ENCODE data around the gene ARL4A. TPM values are rescaled to one million over a fixed set of nuclear protein-coding genes. Genes with fewer than 3 reads are reported as not detected.
A peak's percentile ranks its signal among the peaks of the same experiment; 100 is the strongest.

The ARL4A gene
- total and polyA plus RNA-seq, 2 of the 8 experiments (the other 6 are each of a cell fraction or from before 2014, with no cell fraction given), result 14.5 to 29.2 TPM

DNA sequence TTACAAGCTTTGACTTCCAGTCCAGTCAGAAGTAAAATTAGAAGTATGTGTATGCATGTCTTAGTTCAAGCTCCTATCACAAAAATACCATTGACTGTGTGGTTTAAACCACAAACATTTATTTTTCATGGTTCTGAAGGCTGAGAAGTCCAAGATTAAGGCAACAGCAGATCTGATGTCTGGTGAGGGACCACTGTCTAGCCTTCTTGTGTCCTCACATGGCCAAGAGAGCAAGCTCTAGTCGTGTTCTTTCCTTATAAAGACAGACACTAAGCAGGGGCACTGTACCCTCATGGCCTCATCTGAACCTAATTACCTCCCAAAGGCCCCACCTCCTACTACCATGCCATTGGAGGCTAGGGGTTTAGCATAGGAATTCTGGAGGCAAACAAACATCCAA lies 41.3 kb upstream of the ARL4A start:
- Histone ChIP-seq H3K27ac (ENCODE audit: low read depth, low read length) (no peak overlapping the region), H2BK12ac (ENCODE audit: low read depth, low read length) (no peak overlapping the region), H3K23me2 (ENCODE audit: low read depth, low read length) (no peaks in the 10 kb centered on the region), H3K18ac (ENCODE audit: extremely low read depth, low read length) (no peak overlapping the region), H2AFZ (ENCODE audit: low read length) (peak overlapping the region; percentile 93), H4K8ac (ENCODE audit: extremely low read depth, insufficient read depth, low read length) (no peak overlapping the region), H2BK15ac (ENCODE audit: low read length) (no peak overlapping the region), H3K4me1 (replicated peaks in 1 of 4; ENCODE audit: control insufficient read depth in 3 of 4, insufficient read depth in 4 of 4, low read length in 3 of 4) (peaks cover 0 to 8% (median 1%) of the 10 kb centered on the region in 4 experiments; a peak in 4 of 7 replicates), H2BK20ac (ENCODE audit: low read length) (no peak overlapping the region), H3K9ac (replicated peaks in 1 of 4; ENCODE audit: extremely low read depth in 1 of 4, low read depth in 3 of 4, low read length in 3 of 4) (no peak overlapping the region), H3K36me3 (ENCODE audit: control insufficient read depth in 2 of 4, insufficient read depth in 4 of 4, low read length in 3 of 4) (no peaks in the 10 kb centered on the region), H3K4me3 (ENCODE audit: extremely low read depth in 1 of 4, insufficient read depth in 2 of 4, low read depth in 3 of 4, low read length in 4 of 4) (no peak overlapping the region), H3K14ac (ENCODE audit: insufficient read length) (no peak overlapping the region), H2BK5ac (ENCODE audit: low read depth, low read length) (no peak overlapping the region), H3K27me3 (replicated peaks in 1 of 4; ENCODE audit: control insufficient read depth in 3 of 4, extremely low read depth in 1 of 4, insufficient read depth in 3 of 4, low read length in 3 of 4) (no peaks in the 10 kb centered on the region), H4K91ac (replicated peaks; ENCODE audit: insufficient read length, low read length) (no peak overlapping the region), H3K23ac (ENCODE audit: insufficient read length) (no peak overlapping the region), H2AK5ac (ENCODE audit: low read depth, low read length) (no peak overlapping the region), H3K4ac (replicated peaks; ENCODE audit: insufficient read length, low read depth, low read length) (no peak overlapping the region), H3K9me3 (ENCODE audit: insufficient read depth in 2 of 2, low read depth in 1 of 2, low read length in 1 of 2) (no peaks in the 10 kb centered on the region), H3K4me2 (ENCODE audit: insufficient read depth in 1 of 2, low read depth in 2 of 2, low read length in 2 of 2) (no peak overlapping the region), H2BK120ac (replicated peaks; ENCODE audit: low read depth, low read length) (no peak overlapping the region), H3K79me2 (ENCODE audit: control insufficient read depth in 1 of 2, insufficient read depth in 2 of 2, low read length in 2 of 2) (no peaks in the 10 kb centered on the region), H4K20me1 (replicated peaks in 1 of 2; ENCODE audit: control insufficient read depth in 1 of 2, insufficient read depth in 2 of 2, low read length in 2 of 2) (no peaks in the 10 kb centered on the region), H3K56ac (replicated peaks; ENCODE audit: insufficient read length, low read depth, low read length) (no peak overlapping the region), H4K5ac (ENCODE audit: insufficient read length, low read depth, low read length) (no peak overlapping the region), H3K79me1 (ENCODE audit: low read depth, low read length) (no peaks in the 10 kb centered on the region)
- WGBS, 2 experiments (ENCODE audit: extremely low coverage in 1 of 2, insufficient coverage in 1 of 2, insufficient read length in 1 of 2, insufficient replicate concordance in 2 of 2, low coverage in 1 of 2, low lambda C conversion rate in 2 of 2, missing lambda C conversion rate in 1 of 2), result 41% methylated on average over 1 of the region's 1 CpG; no CpG with 5 or more reads in 1 of the 2 experiments
- TF ChIP-seq, protein P1, sequence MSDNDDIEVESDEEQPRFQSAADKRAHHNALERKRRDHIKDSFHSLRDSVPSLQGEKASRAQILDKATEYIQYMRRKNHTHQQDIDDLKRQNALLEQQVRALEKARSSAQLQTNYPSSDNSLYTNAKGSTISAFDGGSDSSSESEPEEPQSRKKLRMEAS (IDR thresholded peaks at IDR 0.05), result peak; percentile 61; the same call in 1 of the 2 replicates
- no peak for TF ChIP-seq JUND (IDR thresholded peaks at IDR 0.05; ENCODE audit: low read length)
- TF ChIP-seq ASH2L (IDR thresholded peaks at IDR 0.05; ENCODE audit: low read length), result no peak
- no peak for TF ChIP-seq CBX8 (IDR thresholded peaks at IDR 0.05; ENCODE audit: borderline replicate concordance, low read depth, low read length)
- no peak for TF ChIP-seq CHD1 (IDR thresholded peaks at IDR 0.05; ENCODE audit: low read depth, low read length)
- TF ChIP-seq, protein P2, sequence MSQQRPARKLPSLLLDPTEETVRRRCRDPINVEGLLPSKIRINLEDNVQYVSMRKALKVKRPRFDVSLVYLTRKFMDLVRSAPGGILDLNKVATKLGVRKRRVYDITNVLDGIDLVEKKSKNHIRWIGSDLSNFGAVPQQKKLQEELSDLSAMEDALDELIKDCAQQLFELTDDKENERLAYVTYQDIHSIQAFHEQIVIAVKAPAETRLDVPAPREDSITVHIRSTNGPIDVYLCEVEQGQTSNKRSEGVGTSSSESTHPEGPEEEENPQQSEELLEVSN (IDR thresholded peaks at IDR 0.05), result peak; percentile 77
- no peak for TF ChIP-seq BCL11A (IDR thresholded peaks at IDR 0.05; ENCODE audit: low read depth in 2 of 2, low read length in 2 of 2)
- CTCF ChIA-PET (ENCODE audit: partially characterized antibody), result interaction anchor here (0.7 to 1.6 kb wide), 5 partner anchors 10 to 127 kb away, joined by 4 to 6 read pairs (median 5); no protein-coding TSS in a partner anchor
- POLR2A ChIA-PET (ENCODE audit: partially characterized antibody), result interaction anchor here (0.8 kb wide), 1 partner anchor 12 kb away, joined by 3 read pairs; no protein-coding TSS in a partner anchor
- DNase-seq (ENCODE audit: low read depth in 1 of 2, low spot score in 2 of 2) (peak in 1 of 2 experiments; percentile 17), FAIRE-seq (no peak)

All from H1 (cell line).